Retinal pigment epithelial cell (primary cell): ENCODE measurements around the gene FOXP4.

Experiments
- DNase-seq: peaks from one replicate; pipeline ENCODE4 v3.0.0-alpha.2; 2010; ENCODE audit warnings: low read depth
- H3K4me3 ChIP-seq: 2 replicates; pipeline ENCODE4 v1.5.1; 2011; ENCODE audit warnings: mild to moderate bottlenecking, low read length, control low read depth, moderate library complexity
- CTCF ChIP-seq: conservative IDR thresholded peaks from 2 replicates; pipeline ENCODE4 v1.5.1; 2011; ENCODE audit warnings: low read depth, low read length, control low read depth, inconsistent platforms

The FOXP4 gene

GRCh38 chr6:41512146-41512701 lies 34.0 kb upstream of the FOXP4 start:
- TF ChIP-seq CTCF: no peak
- H3K4me3 ChIP-seq: no peak overlapping the region
- no peak for DNase-seq

GRCh38 chr6:41515995-41516394 lies 30.2 kb upstream of the FOXP4 start:
- H3K4me3 ChIP-seq: no peak overlapping the region
- no peak for TF ChIP-seq CTCF
- no peak for DNase-seq

DNA sequence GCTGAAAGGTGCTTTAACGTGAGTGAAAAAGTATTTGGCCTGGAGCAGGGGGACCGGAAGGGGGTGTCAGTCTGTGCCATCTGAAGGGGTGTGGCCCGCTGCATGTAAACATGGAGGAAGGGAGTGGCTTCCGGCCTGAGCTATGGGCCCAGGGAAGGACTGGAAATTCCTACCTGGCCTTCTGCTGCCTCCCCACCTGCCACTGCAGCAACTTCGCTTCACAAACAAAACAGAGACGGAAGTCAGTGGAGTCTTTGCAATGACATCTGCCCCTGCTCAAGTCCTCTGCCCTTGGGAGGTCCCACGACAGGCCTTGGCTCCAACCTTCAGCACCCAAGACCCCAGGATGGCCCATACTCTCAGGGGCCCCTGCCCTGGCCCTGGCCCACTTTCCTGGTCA lies 28.1 kb upstream of the FOXP4 start:
- H3K4me3 ChIP-seq: no peak overlapping the region
- no peak for TF ChIP-seq CTCF
- DNase-seq: no peak

DNA sequence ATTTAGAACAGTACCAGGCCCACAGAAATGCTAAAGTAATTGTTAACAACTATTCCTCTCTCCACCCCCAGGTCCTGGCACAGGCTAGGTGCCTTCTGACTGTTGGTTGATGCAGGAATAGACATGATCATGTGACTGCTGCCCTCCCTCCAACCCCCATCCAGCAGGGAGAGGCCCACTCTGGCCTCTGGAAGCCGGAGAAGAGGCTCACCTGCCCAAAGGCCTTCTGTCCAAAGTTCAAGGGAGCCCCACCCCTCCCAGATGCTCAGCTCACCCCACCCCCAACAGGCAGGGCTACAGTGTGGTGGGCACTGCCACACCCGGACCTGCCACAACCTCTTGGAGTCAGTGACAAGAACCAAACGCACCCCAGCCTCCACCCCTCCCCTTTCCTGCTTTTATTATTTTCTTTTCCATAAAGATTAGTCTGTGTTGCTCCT lies 26.9 kb upstream of the FOXP4 start:
- no peak for DNase-seq
- no peak overlapping the region for H3K4me3 ChIP-seq
- TF ChIP-seq CTCF: no peak

DNA sequence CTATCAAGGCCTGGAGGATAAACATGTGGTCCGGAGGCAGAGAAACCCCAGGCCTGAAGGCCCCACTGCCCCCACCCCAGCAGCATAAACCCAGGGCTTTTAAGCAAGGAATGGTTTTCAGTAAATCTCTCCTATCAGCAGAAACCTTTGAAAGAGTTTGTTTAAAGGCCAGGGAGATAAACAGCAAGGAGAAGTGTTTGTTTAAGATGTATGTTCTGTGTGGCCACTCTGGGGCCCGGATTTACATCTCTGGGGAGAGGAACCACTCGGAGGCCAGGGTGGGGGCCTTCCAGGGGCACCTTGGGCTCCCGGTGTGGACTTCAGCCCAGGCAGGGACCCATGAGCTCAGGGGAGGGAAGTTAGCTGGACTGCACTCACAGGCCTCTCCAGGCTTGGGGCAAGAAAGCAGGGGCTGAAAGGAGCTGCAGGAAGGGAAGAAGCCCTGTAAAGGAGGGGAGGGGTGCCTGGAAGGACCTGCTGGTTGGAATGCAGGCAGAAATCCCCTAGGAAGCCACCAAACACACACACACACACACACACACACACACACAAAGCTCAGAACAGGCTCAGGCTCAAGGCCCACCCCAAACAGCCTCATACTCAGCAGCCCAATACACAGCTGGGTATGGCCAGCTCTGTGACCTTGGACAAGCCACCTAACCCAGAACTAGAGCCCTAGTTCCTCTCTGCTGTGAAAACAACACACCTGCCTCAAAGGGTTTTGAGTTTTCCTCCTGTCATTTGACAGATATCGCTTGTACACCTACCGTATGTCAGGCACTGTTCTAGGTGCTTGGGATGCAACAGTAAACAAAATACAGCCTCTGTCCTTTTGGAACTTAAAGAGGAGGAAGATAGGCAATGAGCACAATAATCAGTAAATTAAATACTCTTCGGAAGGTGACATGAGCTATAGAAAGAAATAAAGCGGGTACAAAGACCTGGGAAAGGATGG lies 26.2 kb upstream of the FOXP4 start:
- TF ChIP-seq CTCF: no peak
- no peak overlapping the region for H3K4me3 ChIP-seq
- DNase-seq: no peak

GRCh38 chr6:41522780-41523548 lies 23.2 kb upstream of the FOXP4 start:
- no peak for TF ChIP-seq CTCF

More at GRCh38 chr6:41522780-41523548, 23.2 kb upstream of the FOXP4 start:
- no peak overlapping the region for H3K4me3 ChIP-seq
- DNase-seq: no peak
